ENCODE measurements around the gene PKNOX2. TPM values are rescaled to one million over a fixed set of nuclear protein-coding genes. Genes with fewer than 3 reads are reported as not detected.

The PKNOX2 gene
- total RNA-seq, 1 donor = under 0.01 TPM

DNA sequence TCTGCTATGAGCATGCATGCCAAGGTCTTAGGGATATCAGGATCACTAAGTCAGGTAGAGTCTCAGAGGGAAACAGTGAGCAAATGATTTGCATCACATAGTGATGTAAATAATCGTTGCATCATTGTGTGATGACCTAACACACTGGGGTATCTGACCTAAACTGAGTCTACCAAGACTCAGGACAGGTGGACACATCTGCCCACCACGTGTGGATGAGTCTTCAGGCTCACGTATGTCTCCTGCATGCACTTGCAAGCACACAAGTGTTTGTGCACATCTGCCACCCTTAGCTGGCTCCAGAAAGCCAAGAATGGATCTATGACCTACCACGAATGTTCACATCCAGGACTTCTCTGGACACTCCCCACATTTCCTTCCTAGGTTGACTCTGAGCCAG is 220.3 kb downstream of the PKNOX2 start:
- Histone ChIP-seq H4K20me1 (ENCODE audit: insufficient read depth, low read length) (no peaks in the 10 kb centered on the region), H3K4me3 (ENCODE audit: insufficient read depth, low read length) (no peak overlapping the region), H3K27me3 (ENCODE audit: insufficient read depth, low read length) (peaks cover 23% of the 10 kb centered on the region), H3K4me2 (ENCODE audit: insufficient read depth, low read length) (no peak overlapping the region), H3K27ac (ENCODE audit: low read depth, low read length) (no peak overlapping the region), H3K4me1 (ENCODE audit: insufficient read depth, low read length) (no peaks in the 10 kb centered on the region), H2AFZ (ENCODE audit: low read length) (no peak overlapping the region), H3K36me3 (ENCODE audit: insufficient read depth, low read length) (no peaks in the 10 kb centered on the region), H3K79me2 (ENCODE audit: insufficient read depth, low read length) (no peaks in the 10 kb centered on the region), H3K9me3 (ENCODE audit: low read depth, low read length) (no peaks in the 10 kb centered on the region)
- no peak for DNase-seq (ENCODE audit: insufficient read length, low spot score, missing footprints)
- TF ChIP-seq, protein P1, sequence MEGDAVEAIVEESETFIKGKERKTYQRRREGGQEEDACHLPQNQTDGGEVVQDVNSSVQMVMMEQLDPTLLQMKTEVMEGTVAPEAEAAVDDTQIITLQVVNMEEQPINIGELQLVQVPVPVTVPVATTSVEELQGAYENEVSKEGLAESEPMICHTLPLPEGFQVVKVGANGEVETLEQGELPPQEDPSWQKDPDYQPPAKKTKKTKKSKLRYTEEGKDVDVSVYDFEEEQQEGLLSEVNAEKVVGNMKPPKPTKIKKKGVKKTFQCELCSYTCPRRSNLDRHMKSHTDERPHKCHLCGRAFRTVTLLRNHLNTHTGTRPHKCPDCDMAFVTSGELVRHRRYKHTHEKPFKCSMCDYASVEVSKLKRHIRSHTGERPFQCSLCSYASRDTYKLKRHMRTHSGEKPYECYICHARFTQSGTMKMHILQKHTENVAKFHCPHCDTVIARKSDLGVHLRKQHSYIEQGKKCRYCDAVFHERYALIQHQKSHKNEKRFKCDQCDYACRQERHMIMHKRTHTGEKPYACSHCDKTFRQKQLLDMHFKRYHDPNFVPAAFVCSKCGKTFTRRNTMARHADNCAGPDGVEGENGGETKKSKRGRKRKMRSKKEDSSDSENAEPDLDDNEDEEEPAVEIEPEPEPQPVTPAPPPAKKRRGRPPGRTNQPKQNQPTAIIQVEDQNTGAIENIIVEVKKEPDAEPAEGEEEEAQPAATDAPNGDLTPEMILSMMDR (IDR thresholded peaks at IDR 0.05; ENCODE audit: extremely low read depth, low read depth, low read length) = no peak

DNA sequence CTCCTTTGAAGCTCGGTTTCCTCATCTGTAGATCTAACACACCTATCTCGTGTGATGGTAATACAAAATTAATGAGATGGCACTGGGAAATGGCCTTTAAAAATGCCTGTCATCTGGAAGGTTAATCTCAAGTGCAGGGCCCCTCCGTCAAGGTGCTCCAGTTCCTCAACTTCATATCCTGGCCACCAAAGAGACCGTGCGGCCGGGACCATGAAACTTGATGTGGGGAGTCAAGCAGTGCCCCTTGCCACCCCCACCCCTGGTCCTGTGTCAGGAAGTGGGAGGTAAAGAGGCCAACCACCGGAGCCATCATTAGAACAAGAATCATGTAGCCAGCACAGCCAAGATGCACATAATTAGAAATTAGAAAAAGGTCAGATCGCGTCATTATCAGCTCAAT is 223.3 kb downstream of the PKNOX2 start:
- Histone ChIP-seq H3K79me2 (ENCODE audit: insufficient read depth, low read length) (no peaks in the 10 kb centered on the region), H3K4me2 (ENCODE audit: insufficient read depth, low read length) (no peak overlapping the region), H2AFZ (ENCODE audit: low read length) (no peak overlapping the region), H3K9me3 (ENCODE audit: low read depth, low read length) (no peaks in the 10 kb centered on the region), H4K20me1 (ENCODE audit: insufficient read depth, low read length) (no peaks in the 10 kb centered on the region), H3K4me3 (ENCODE audit: insufficient read depth, low read length) (no peak overlapping the region), H3K27me3 (ENCODE audit: insufficient read depth, low read length) (peaks cover 9% of the 10 kb centered on the region), H3K4me1 (ENCODE audit: insufficient read depth, low read length) (peaks cover 11% of the 10 kb centered on the region), H3K27ac (ENCODE audit: low read depth, low read length) (no peak overlapping the region), H3K36me3 (ENCODE audit: insufficient read depth, low read length) (no peaks in the 10 kb centered on the region)
- TF ChIP-seq, protein P1 (IDR thresholded peaks at IDR 0.05; ENCODE audit: extremely low read depth, low read depth, low read length) = no peak
- no peak for DNase-seq (ENCODE audit: insufficient read length, low spot score, missing footprints)

DNA sequence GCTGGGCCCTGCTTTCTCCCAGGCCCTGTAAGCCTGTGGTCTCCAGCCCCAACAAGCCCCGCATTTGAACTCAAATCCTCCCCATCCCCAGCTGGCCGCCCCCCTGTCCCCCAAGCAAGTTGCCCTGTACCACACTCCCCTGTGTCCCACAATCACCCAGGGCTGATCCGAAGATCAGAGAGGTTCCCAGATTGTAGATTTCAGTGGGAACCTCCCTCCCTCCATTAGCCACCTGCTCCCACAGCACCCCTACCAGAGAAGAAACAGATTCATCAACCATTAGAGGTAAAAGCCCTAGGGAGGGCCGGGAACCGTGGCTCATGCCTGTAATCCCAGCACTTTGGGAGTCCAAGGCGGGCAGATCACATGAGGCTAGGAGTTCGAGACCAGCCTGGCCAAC is 224.1 kb downstream of the PKNOX2 start:
- Histone ChIP-seq H3K27ac (ENCODE audit: low read depth, low read length) (no peak overlapping the region), H3K36me3 (ENCODE audit: insufficient read depth, low read length) (no peaks in the 10 kb centered on the region), H2AFZ (ENCODE audit: low read length) (no peak overlapping the region), H3K4me1 (ENCODE audit: insufficient read depth, low read length) (peaks cover 11% of the 10 kb centered on the region), H3K79me2 (ENCODE audit: insufficient read depth, low read length) (no peaks in the 10 kb centered on the region), H3K27me3 (ENCODE audit: insufficient read depth, low read length) (peaks cover 8% of the 10 kb centered on the region), H4K20me1 (ENCODE audit: insufficient read depth, low read length) (no peaks in the 10 kb centered on the region), H3K4me2 (ENCODE audit: insufficient read depth, low read length) (no peak overlapping the region), H3K4me3 (ENCODE audit: insufficient read depth, low read length) (no peak overlapping the region), H3K9me3 (ENCODE audit: low read depth, low read length) (no peaks in the 10 kb centered on the region)
- DNase-seq (ENCODE audit: insufficient read length, low spot score, missing footprints) = no peak
- TF ChIP-seq, protein P1 (IDR thresholded peaks at IDR 0.05; ENCODE audit: extremely low read depth, low read depth, low read length) = no peak

DNA sequence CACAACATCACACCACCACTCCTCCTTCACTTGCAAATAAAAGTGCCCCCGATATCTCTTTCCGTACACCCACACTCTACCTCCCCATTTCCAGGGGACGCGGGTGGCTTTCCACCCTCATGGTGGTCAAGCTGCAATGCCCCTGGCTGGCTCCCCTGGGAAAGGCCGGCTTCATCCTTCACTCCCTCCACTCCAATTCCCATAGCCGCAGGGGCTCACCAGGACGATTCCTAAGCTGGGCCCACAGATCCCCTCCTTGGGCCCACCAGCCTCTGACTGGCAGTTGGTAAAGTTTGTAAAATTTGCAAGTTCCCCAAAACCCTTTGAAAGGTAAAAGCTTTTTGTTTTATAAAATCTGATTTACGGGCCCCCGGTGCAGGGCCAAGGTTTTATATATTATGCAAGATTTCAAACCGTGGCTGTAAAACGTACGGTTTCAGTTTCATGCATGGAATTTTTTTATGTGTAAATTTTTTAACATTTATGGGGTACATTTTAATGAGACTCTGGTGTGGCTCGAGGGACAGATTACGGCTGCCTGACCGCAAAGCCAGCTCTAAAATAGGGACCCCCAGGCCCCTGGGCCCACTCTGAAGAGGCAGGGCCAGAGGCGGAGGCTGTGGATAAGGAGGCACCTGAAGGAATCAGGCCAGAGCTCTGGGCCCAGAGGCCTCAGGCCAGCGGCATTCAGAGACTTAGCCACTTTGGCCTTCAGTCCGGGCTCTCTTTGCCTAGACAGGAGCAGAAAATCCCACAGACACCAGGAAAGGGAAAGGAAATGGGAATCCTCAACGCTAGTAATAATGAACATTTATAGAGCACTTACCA is 225.0 kb downstream of the PKNOX2 start:
- Histone ChIP-seq H3K4me1 (ENCODE audit: insufficient read depth, low read length) (peaks cover 11% of the 10 kb centered on the region), H3K4me3 (ENCODE audit: insufficient read depth, low read length) (no peak overlapping the region), H3K4me2 (ENCODE audit: insufficient read depth, low read length) (no peak overlapping the region), H3K79me2 (ENCODE audit: insufficient read depth, low read length) (no peaks in the 10 kb centered on the region), H3K36me3 (ENCODE audit: insufficient read depth, low read length) (no peaks in the 10 kb centered on the region), H3K27me3 (ENCODE audit: insufficient read depth, low read length) (peaks cover 5% of the 10 kb centered on the region), H2AFZ (ENCODE audit: low read length) (no peak overlapping the region), H4K20me1 (ENCODE audit: insufficient read depth, low read length) (no peaks in the 10 kb centered on the region), H3K9me3 (ENCODE audit: low read depth, low read length) (no peaks in the 10 kb centered on the region), H3K27ac (ENCODE audit: low read depth, low read length) (no peak overlapping the region)
- TF ChIP-seq, protein P1 (IDR thresholded peaks at IDR 0.05; ENCODE audit: extremely low read depth, low read depth, low read length) = no peak
- DNase-seq (ENCODE audit: insufficient read length, low spot score, missing footprints) = no peak

Measured in osteoblast (primary cell).